GM20000 (cell line): ENCODE results near the gene HSD11B2.

Experiments used
- DNase-seq: peaks from one replicate; pipeline ENCODE4 v3.0.0; 2012; ENCODE audit warnings: low spot score
- TF ChIP-seq, protein P1 (sequence below): IDR thresholded peaks from 2 replicates; pipeline ENCODE4 v1.5.1; 2012; ENCODE audit warnings: mild to moderate bottlenecking, control low read depth; ENCODE audit errors: extremely low read depth, missing control alignments

HSD11B2 gene

DNA sequence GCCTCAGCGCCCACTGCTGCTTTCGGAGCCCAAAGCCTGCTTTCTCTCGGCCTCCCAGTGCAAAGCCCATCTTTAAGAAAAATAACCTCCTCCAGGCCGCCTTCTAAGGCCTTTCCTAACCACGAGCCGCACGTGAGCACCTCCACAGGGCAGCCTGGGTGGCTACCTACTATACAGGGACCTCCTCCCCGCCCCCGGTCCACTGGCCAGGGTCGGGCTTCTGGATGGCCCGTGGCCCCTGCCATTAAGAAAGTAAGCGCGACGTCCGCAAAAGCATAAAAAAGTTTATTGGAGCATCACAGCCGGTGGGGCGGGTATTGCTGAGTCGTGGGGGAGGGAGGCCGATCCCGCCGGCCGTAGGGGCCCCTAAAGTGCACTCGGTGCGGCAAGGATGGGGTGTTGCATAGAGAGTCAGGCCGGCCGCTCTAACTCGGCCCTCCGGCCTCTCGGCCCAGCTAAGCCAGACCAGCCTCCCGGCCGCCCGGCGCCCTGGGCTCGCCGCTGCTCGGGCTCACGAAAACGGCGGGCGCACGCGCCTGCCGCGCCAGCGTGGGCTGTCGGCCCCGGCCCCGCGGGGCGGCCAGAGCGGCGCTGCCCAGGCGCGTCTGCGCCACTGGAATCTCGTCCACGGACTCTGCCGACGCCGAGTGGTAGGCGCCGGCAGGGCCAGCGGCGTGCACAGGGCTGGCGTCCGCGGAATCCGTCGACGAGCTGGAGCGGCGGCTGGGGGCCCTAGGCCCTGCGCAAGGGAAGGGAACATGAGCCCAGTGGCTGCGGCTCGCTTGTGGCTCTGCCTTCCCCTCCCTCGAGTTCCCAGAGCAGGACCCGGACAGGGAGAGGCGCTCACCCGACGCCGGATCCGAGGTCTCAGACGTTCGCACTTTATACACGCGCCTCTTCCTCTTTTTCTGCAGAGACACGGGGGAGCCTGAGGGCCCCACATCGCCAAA lies 36.5 kb upstream of the HSD11B2 start:
- peak; percentile 48 for DNase-seq
- TF ChIP-seq, protein P1, sequence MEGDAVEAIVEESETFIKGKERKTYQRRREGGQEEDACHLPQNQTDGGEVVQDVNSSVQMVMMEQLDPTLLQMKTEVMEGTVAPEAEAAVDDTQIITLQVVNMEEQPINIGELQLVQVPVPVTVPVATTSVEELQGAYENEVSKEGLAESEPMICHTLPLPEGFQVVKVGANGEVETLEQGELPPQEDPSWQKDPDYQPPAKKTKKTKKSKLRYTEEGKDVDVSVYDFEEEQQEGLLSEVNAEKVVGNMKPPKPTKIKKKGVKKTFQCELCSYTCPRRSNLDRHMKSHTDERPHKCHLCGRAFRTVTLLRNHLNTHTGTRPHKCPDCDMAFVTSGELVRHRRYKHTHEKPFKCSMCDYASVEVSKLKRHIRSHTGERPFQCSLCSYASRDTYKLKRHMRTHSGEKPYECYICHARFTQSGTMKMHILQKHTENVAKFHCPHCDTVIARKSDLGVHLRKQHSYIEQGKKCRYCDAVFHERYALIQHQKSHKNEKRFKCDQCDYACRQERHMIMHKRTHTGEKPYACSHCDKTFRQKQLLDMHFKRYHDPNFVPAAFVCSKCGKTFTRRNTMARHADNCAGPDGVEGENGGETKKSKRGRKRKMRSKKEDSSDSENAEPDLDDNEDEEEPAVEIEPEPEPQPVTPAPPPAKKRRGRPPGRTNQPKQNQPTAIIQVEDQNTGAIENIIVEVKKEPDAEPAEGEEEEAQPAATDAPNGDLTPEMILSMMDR, result no peak

DNA sequence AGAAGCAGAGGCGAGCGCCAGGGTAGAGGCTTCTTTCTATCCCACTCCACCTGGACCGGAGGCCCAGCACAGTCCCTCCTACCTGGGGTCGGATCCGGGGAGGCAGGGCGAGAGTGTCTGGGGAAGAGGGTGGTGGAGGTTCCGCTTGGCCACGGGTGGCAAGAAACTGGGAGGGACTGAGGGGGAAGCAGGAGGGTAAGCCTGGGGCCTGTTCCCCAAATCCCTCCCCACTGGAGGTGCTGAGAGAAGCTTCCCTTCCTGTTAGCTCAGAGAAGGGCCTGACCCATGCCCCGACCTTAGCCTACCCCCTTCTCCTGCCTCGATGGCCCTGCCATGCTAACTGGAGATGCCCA lies 35.8 kb upstream of the HSD11B2 start:
- DNase-seq, result no peak
- TF ChIP-seq, protein P1, result no peak

DNA sequence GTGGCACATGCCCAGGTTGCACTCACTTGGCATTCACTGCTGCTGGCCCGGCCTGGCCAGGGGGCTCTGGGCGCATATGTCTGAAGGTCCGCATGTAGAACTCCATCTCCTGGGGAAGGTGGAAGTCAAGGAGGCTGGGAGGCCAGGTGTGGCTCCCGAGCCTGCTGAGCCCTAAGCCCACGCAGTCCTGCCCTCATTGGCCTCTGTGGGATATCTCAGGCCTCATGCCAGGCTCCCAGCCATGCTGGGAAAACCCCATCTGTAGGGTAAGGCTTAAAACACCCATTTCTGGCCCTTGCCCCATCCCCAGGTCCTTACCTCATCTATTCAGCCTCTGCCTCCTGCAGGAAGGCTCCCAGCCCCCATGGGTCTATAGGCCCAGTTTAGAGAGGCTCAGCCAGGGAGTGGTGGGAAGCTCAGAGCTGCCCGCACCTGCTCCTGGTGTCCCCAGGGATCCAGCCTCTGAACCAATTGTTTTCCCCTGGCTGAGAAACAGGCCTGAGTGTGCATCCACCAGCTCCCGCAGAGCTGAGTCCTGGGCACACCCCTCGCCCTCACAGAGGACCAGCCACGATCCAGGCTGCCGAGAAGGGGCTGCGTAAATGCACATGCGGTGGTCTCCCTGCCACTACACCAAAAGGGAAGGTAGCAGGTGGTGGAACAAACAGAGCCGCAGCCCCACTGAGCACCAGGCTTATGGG lies 35.3 kb upstream of the HSD11B2 start:
- TF ChIP-seq, protein P1, result no peak
- no peak for DNase-seq

DNA sequence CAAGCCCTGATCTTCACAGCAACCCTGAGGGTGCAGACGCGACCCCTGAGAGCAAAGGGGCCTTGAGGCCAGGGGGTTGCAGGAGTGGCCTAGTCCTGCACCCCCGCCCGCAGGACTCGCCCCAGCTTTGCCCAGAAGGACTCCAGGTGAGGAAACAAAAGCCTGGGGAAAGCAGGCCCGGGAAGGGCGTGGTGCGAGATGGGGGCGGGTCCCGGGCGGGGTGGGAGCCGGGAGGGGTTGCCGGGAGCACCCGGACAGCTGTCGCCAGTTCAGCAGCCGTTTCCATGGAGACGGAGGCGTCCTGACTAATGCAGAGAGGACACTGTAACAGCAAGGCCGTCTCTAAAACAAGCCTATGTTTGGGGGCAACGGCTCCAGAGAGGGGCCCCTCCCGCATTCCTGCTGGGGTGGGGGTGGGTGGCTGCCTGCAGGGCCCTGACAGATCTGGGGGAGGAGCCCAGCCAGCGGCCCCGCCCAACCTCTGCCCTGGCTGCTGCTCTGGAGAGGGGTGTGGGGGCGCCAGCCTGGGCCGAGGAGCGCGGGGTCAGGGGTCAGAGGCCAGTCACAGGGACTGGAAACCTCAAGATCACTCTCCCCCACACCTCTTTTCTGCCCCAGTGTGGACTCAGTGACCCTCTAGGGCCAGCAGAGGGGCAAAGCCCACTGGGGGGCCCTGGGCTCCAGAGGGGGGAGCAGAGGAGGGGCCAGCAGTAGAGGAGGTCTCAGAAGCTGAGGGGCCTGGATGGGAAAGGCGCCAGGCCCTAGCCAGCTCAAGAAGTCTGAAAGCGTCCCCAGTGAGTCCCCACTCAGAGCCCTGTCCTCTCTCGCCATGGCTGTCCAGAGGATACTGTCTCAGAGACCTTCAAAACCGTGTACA lies 34.5 kb upstream of the HSD11B2 start:
- no peak for DNase-seq
- TF ChIP-seq, protein P1, result no peak

DNA sequence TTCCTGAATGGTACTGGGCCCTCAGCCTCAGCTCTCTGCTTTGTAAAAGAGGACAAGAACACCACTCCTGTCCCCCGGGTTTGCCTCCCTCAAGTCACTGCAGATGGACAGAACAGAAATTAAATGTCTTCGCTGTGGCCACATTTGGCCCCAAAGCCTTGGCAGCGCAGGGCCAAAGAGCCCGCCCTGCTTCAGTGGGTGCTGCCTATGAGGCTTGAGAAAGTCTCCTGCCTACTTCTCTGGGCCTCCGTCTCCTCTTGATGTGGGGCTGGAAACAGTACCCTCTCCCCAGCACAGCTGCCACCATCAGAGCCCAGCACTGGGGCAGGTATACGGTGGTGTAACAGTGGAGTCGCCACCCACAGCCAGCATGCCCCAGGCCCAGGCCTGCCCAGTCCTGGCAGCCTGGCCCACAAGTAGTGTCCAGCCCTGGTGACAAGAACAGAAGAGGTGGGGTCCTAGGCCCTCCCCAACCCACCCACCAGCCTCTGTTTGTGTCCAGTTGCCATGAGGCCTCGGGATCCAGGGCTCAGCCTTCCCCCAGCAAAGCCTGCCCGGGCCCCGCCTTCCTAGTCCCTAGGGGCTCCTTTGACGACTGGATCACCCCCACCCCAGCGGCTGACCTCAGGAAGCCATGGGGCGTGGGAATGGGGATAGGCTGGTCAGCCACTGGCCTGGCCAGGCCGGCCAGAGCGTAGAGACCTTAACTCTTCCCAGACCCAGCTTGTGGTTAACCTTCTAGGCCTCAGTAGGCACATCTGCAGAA lies 33.7 kb upstream of the HSD11B2 start:
- TF ChIP-seq, protein P1, result no peak
- DNase-seq, result no peak

DNA sequence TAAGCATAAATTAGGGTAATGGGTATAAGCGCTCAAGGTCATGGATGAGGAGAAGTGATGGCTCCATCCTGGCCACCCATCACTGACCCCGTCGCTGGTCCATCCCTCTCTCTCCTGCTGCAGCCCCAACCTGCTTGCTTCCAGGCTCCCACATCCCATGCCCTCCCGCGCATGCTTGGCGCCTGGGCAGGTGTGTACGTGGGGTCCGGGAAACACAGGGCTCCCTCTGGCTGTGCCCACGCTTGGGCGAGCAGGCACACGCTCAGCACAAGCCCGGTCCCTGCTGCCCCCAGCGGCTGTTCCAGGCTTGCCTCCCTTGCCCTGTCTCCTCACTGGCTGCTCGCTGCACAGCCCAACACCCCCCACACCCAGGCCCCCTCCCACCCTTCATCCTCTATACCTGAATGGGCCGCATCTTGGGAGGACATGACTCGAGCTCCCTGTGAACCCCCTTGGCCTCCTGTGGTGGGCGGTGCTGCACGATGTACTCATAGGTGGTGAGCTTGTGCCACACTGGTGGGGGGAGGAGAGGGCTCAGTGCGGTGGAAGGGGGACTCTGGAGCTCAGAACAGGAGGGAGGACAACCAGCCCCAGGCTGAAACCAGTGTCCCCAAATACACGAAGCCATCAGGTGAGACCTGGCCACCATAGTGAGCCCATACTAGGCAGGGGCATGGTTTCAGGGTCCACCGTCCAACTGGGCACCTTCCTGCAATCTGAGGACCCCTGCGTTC lies 32.9 kb upstream of the HSD11B2 start:
- TF ChIP-seq, protein P1, result no peak
- DNase-seq, result no peak
